NCI-H146 (cell line): ENCODE measurements around the gene FDCSP.
"Not testable (repeated sequence)": the region's sequence is repeated elsewhere in the genome, so short reads cannot be mapped to it uniquely, and the experiment has no call there.

Experiments
- DNase-seq: peaks from one replicate; lab custom pipeline; 2025; lab: John Stamatoyannopoulos, UW

The FDCSP gene

GRCh38 chr4:70239884-70240591, 14.1 kb downstream of the FDCSP start:
- no peak for DNase-seq

GRCh38 chr4:70242297-70242696, 16.4 kb downstream of the FDCSP start, which contains the start of gene CSN3:
Gene CSN3, plus strand, starts transcription at chr4:70242597. Its CDS starts 2,223 bp downstream, at chr4:70244820.
- not testable (repeated sequence) for DNase-seq

- DNase-seq, result no peak
Observed at GRCh38 chr4:70243091-70243490, 17.2 kb downstream of the FDCSP start.

GRCh38 chr4:70251250-70251944, 25.5 kb downstream of the FDCSP start:
- DNase-seq, result no peak

- no peak for DNase-seq
Observed at GRCh38 chr4:70251945-70252277, 26.0 kb downstream of the FDCSP start.

GRCh38 chr4:70269674-70270073, 43.8 kb downstream of the FDCSP start:
- no peak for DNase-seq

- DNase-seq, result no peak
Observed at GRCh38 chr4:70277121-70277520, 51.2 kb downstream of the FDCSP start.

- no peak for DNase-seq
Observed at GRCh38 chr4:70280567-70280966, 54.6 kb downstream of the FDCSP start.
